Muscle of back (tissue), 11 donors: ENCODE measurements around the gene RNF41. TPM values are rescaled to one million over a fixed set of nuclear protein-coding genes. Genes with fewer than 3 reads are reported as not detected.
"Not testable (repeated sequence)": the region's sequence is repeated elsewhere in the genome, so short reads cannot be mapped to it uniquely, and the experiment has no call there.

Experiments
- DNase-seq, 3 donors: peaks; one replicate each; pipeline versions ENCODE4 v3.0.0 to v3.0.0-alpha.2; 2013
- polyA plus RNA-seq, 10 donors: library from polyadenylated mRNA; unstranded; fragments of 120-200 nt; gene quantifications; one replicate each; pipeline ENCODE4 v1.2.1, GENCODE V29; 2013; ENCODE audit not compliant: insufficient read length in 10 of 10

Gene RNF41
- polyA plus RNA-seq, 10 donors = 31.6 to 52.0 (median 41.4) TPM

DNA sequence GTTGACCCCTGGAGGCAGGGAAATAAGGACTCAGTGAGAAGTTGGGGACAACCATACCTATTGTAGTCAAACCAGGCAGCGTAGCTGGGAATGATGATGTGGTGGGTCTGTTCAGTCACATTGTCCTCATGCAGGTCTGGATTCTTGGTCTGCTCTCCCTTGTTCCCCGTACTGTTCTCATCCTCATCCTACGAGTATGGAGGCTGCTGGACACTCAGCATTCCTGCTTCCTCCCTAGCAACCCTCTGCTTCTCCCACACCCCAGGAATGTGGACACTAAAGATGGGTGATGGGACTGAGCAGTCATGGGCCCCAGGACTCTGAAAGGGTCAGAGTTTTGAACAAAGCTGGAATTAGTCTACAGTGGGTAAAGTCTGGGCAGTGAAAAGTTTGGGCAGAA lies 43.4 kb downstream of the RNF41 start:
- no peak for DNase-seq

- DNase-seq = no peak
Measured at GRCh38 chr12:56172839-56173238, 48.9 kb downstream of the RNF41 start.

DNA sequence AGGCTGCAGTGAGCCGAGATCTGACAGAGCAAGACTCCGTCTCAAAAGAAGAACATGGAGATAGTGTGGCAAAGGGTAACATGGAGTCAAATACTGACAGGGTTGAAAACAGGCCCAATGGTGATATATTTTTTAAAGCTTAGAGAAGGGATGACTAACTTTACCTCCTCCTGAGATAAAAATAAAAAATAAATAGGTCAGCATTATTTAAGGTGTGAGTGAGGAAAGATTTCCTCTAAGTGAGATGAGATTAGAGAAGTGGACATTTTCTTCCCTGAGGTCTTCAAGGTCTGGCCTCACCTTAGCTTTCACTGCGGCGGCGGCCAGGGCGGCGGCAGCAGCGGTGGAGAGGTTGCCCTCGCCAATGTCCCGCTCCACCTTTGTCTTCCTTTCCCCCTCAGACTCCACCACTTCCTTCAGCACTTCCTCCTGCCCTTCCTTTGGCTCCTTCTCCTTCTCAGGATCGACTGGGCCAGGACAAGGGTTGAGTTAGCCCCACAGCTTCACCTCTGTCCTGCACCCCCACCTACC lies 52.4 kb downstream of the RNF41 start:
- DNase-seq = no peak

GRCh38 chr12:56165369-56165768 lies 56.4 kb downstream of the RNF41 start:
- no peak for DNase-seq

- no peak for DNase-seq
Measured at GRCh38 chr12:56164345-56164729, 57.4 kb downstream of the RNF41 start.

DNA sequence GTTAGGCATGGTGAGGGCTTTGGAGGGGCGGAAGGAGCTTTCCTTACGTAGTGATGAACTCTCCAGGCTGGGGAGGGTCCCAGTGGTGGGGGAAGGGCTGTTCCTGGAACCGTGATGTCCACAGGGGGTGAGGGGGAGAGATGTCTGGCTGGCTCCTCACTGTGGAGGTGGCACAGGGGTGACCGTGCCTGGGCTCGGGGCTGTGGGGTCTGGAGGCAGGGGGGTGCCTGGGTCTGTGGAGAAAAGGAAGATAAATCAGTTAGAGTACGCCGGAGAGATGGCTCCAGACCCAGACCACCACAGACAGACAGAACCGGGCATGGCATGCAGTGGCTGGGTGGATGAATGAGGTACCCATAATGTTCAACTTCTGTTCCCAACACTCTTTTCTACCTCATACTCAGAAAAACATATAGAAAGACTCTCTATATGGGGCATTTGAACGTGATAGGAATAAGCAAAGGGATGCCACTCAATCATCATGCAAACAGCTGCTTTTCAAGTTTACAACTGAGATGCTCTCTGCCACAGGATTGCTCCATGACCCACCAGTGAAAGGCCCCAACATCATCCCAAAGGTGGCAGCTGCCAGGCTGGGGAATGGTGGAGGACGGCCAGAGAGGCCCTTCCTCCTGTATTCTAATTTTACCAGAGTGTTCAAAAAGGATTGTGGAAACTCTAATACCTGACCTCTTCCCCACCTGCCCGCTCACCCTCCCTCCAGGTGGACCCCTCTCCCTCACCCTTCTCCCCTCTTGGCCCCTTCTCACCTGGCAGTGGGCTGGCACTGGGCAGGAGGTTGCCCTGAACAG lies 58.0 kb downstream of the RNF41 start:
- no peak for DNase-seq

DNA sequence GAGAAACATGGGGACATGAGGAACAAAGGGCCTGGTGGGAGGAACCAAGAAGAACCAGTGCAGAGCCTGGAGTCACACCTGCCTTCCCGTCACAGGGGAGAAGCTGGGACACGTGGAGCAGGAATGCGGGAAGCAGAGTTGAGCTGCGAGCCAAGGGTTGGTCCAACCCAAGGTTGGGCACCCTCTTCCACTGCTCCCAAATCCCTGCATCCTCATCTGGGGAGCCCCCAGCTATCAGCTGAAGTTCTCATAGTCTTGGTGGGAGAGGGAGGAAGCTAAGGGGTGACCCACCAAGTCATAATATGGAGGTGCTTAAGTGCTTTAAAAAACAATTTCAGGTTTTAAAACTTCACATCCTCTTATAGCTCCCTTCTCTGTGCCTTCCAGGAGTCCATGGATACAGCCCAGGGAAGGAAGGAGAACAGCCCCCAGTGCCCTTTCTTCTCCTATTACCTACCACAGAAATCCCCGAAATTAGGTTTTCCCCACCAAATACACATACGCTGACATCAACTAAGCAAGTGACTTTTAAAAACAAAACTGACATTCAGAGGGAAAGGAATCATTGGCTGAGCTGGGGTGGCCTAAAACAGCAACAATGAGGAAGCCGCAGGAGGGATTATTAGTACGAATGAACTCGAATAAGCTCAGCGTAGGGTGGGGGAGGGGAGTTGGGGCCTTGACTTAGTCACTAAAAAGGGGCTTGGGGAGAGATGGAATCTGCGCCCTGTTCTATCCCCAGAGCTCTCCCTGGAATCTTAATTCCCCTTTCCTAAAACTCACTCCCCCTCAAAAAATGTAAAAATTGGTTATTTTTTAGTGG lies 59.0 kb downstream of the RNF41 start:
- no peak for DNase-seq

- DNase-seq = no peak
Measured at GRCh38 chr12:56161690-56162351, 59.9 kb downstream of the RNF41 start.

GRCh38 chr12:56160894-56161689 lies 60.6 kb downstream of the RNF41 start:
- no peak for DNase-seq

DNA sequence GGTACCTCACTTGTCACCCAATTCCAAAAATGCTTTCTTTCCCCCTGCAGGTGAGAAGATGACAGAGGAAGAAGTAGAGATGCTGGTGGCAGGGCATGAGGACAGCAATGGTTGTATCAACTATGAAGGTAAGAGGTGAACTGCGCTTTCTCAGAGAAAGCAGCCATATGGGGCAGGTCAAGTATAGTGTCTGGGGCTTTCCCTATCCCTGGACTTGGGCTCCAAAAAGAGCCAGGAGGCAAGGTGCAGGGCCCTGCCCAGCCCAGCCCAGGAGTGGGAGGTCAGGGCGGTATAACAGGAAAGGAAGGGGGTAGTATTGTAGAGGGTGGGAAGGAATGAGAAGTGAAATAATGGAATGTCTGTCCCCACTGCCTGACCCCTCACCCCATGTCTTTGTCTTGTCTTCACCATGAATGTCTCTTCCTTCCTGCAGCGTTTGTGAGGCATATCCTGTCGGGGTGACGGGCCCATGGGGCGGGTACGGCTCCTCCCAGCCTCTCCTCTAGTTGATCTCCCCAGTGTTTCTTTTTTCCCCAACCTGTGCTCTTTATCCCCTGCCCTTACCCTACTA lies 61.4 kb downstream of the RNF41 start:
- DNase-seq = peak in 1 of 3 donors; percentile 21

DNA sequence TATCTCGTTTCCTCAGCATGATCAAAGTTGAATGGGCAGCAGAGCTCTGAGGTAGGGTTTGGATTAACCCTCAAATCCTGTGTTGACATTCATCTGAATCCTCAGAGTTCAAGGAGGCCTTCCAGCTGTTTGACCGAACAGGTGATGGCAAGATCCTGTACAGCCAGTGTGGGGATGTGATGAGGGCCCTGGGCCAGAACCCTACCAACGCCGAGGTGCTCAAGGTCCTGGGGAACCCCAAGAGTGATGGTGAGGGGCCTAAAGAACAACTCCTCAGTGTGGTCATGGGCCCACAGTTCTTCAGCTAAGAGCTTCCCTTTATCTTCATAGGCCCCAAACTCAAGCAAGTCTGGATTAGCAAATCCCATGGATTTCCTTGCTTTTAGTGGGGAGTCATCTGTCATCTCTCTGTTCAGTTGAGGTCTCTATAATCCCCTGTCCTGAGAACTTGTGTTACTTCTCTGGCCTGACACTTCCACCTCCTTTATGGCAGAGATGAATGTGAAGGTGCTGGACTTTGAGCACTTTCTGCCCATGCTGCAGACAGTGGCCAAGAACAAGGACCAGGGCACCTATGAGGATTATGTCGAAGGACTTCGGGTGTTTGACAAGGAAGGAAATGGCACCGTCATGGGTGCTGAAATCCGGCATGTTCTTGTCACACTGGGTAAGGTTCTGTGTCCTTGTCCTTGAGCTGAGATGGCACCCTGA lies 62.1 kb downstream of the RNF41 start:
- peak in 1 of 3 donors; percentile 16 for DNase-seq

- DNase-seq = peak; percentile 61 to 78 (median 77)
Measured at GRCh38 chr12:56158926-56159461, 62.7 kb downstream of the RNF41 start.

DNA sequence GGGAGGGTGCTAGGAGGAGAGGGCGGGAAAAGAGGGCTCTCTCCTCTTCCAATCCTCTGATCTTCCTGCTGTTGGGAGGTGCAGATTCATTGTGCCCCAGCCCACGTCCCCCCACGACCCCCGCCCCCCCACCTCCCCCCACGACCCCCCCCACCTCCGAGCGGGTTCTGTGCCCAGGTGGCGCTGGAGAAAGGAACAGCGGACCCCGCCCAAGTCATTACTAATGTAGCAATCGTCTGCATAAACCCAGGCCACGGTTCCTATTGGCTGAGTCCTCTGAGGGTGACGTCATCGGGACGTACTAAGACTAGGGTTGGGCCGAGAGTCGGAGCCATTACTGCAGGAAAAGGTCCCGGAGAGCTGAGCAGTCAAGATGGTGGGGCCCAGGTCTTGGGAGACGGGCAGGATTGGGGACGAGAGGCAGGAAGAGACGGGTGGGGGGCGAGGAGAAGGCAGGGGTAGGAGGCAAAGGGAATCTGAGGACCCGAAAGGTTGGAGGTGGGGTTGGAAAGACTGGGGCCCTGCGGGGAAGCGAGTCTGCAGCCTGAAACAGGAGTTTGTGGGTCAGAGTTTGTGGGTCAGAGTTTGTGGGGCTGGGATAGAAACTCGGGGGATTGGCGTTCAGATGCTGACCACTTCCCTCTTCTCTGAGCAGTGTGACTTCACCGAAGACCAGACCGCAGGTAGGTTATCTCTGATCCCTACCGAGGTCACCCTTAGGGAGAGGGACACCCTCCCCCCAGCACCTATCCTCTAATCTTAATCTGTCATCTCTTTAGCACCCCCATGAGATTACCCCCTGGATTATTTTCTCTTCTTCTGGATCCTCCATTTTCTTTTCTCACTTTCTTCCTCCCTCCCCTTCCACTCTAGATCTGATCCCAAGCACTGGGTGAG lies 63.4 kb downstream of the RNF41 start, which contains the start of gene MYL6:
Gene MYL6 (plus strand): TSS at position 331 of the 897 bp plus-strand sequence. CDS start 43 bp downstream, at position 374.
- peak; percentile 98 to 99 (median 98) for DNase-seq

DNA sequence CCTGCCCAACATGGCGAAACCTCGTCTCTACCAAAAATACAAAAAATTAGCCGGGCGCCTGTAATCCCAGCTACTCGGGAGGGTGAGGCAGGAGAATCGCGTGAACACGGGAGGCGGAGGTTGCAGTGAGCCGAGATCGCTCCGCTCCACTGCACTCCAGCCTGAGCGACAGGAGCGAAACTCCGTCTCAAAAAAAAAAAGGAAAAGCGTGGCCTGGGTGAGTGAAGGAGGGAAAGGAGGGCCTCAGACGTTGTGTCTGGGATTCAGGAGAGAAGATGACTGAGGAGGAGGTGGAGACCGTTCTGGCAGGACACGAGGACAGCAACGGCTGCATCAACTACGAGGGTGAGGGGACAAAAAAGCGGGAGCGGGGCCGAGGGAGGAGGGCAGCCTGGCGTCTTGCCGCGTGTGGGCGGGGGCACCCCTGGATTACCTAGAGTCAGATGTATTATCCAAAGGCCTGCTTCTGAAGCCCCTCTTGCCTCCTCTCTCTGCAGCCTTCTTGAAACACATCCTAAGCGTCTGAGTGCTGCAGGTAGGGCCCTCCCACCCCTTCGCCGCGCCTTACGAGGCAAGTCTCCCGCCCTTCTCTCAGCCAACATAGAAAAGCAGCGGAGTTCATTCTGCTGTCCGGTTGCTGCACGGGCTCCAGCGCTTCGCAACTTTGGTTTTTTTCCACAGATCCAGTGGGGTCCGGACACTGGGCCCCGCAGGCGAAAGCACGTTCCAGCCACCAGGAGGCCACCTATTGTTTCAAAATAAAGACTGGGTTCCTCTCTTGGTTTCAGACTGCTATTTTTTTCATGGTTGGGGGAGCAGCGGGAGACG lies 64.3 kb downstream of the RNF41 start:
- DNase-seq = peak; percentile 86 to 96 (median 89)

DNA sequence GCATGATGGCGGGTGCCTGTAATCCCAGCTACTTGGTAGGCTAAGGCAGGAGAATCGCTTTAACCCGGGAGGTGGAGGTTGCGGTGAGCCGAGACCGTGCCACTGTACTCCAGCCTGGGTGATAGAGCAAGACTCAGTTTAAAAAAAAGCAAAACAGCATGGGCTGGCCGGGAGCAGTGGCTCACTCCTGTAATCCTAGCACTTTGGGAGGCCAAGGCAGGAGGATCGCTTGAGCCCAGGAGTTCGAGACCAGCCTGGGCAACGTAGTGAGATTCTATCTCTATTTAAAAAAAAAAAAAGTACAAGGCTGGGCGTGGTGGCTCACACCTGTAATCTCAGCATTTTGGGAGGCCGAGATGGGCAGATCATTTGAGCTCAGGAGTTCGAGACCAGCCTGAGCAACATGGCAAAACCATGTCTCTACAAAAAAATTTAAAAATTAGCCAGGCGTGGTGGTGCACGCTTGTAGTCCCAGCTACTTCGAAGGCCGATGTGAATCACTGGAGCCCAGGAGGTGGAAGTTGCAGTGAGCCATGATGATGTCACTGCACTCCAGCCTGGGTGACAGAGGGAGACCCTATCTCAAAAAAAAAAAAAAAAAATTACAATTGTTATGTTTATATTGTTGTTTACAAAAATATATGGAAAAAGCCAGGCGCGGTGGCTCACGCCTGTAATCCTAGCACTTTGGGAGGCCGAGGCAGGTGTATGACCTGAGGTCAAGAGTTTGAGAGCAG lies 65.1 kb downstream of the RNF41 start:
- DNase-seq = not testable (repeated sequence)

GRCh38 chr12:56155256-56155845 lies 66.4 kb downstream of the RNF41 start:
- no peak for DNase-seq

DNA sequence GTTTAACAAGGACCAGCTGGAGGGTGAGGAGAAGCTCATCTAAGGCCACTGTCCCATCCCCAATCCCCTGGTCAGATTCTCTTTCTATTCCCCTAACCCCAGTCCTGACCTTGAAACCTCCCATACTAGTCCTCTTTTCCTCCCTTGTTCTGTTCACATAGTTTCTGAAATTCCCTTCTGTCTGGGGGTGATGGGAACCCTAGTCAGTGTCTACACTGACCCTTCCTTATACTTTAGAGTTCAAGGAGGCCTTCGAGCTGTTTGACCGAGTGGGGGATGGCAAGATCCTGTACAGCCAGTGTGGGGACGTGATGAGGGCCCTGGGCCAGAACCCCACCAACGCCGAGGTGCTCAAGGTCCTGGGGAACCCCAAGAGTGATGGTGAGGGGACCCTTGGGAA lies 66.9 kb downstream of the RNF41 start:
- DNase-seq = no peak
